Measurements from ENCODE around the gene ANO9.

Gene ANO9

DNA sequence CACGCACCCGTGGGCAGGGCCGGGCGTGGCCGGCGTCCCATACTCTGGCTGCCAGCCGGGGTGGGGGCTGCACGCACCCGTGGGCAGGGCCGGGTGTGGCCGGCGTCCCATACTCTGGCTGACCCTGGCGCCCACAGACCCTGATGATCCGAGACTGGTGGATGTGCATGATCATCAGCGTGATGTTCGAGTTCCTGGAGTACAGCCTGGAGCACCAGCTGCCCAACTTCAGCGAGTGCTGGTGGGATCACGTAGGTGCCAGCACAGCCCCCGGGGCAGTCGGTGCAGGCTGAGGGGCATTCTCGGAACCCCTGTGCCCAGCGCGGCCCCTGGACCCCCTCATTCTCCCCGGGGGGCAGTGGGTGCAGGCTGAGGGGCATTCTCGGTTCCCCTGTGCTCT, 46.3 kb upstream of the ANO9 start:
- Histone ChIP-seq H3K14ac (ENCODE audit: low read length in 2 of 2) (no peak overlapping the region), H2AK5ac (ENCODE audit: low read length, severe bottlenecking) (no peak overlapping the region), H3K4me1 (ENCODE audit: control insufficient read depth, insufficient read depth, low read depth, low read length) (peaks cover 18% of the 10 kb centered on the region), H4K8ac (ENCODE audit: low read length) (no peak overlapping the region), H3K9me3 (ENCODE audit: control insufficient read depth, low read length) (no peaks in the 10 kb centered on the region), H2BK120ac (ENCODE audit: low read depth, low read length) (no peak overlapping the region), H3K27me3 (ENCODE audit: control insufficient read depth in 1 of 2, insufficient read depth in 1 of 2, low read length in 2 of 2) (no peaks in the 10 kb centered on the region), H3K79me1 (replicated peaks; ENCODE audit: low read length, poor library complexity, severe bottlenecking) (peaks cover 29% of the 10 kb centered on the region), H3K27ac (ENCODE audit: low read length, poor library complexity, severe bottlenecking) (no peak overlapping the region), H2BK12ac (ENCODE audit: low read length in 2 of 2) (no peak overlapping the region), H2AFZ (ENCODE audit: low read depth, low read length) (no peak overlapping the region), H4K91ac (ENCODE audit: low read length) (no peak overlapping the region), H3K4me3 (ENCODE audit: insufficient read depth in 1 of 2, low read depth in 1 of 2, low read length in 2 of 2) (no peak overlapping the region), H3K4me2 (ENCODE audit: low read length, poor library complexity, severe bottlenecking) (no peak overlapping the region), H3K23ac (ENCODE audit: low read length in 2 of 2) (no peak overlapping the region), H2BK15ac (ENCODE audit: low read depth, poor library complexity, severe bottlenecking) (no peak overlapping the region), H3K9ac (ENCODE audit: low read length) (no peak overlapping the region), H3K18ac (ENCODE audit: low read depth in 1 of 2, low read length in 2 of 2) (no peak overlapping the region), H3K4ac (ENCODE audit: low read depth in 1 of 2, low read length in 2 of 2) (no peak overlapping the region), H3K36me3 (ENCODE audit: control insufficient read depth in 1 of 2, insufficient read depth in 2 of 2, low read depth in 1 of 2, low read length in 2 of 2) (peaks cover 19 to 71% of the 10 kb centered on the region in 2 experiments), H2BK5ac (ENCODE audit: low read depth, low read length, poor library complexity, severe bottlenecking) (no peak overlapping the region)
- 97% methylated on average over 25 of the region's 25 CpGs for WGBS
- DNase-seq: no peak

- no peak overlapping the region for H2AK5ac ChIP-seq (ENCODE audit: low read length, severe bottlenecking)
- H2BK12ac ChIP-seq (ENCODE audit: low read length in 2 of 2): no peak overlapping the region
- no peak overlapping the region for H4K91ac ChIP-seq (ENCODE audit: low read length)
- H3K9ac ChIP-seq (ENCODE audit: low read length): no peak overlapping the region
- no peak overlapping the region for H3K18ac ChIP-seq (ENCODE audit: low read depth in 1 of 2, low read length in 2 of 2)
- H2AFZ ChIP-seq (ENCODE audit: low read depth, low read length): no peak overlapping the region
- peaks cover 13% of the 10 kb centered on the region for H3K4me1 ChIP-seq (ENCODE audit: control insufficient read depth, insufficient read depth, low read depth, low read length)
- no peak overlapping the region for H3K4ac ChIP-seq (ENCODE audit: low read depth in 1 of 2, low read length in 2 of 2)
- 97% methylated on average over 22 of the region's 22 CpGs for WGBS
- no peak overlapping the region for H3K4me3 ChIP-seq (ENCODE audit: insufficient read depth in 1 of 2, low read depth in 1 of 2, low read length in 2 of 2)
- H3K9me3 ChIP-seq (ENCODE audit: control insufficient read depth, low read length): no peaks in the 10 kb centered on the region
- H3K23ac ChIP-seq (ENCODE audit: low read length in 2 of 2): no peak overlapping the region
- H2BK120ac ChIP-seq (ENCODE audit: low read depth, low read length): no peak overlapping the region
- no peak overlapping the region for H3K27ac ChIP-seq (ENCODE audit: low read length, poor library complexity, severe bottlenecking)
- DNase-seq: no peak
- no peak overlapping the region for H4K8ac ChIP-seq (ENCODE audit: low read length)
- no peak overlapping the region for H2BK15ac ChIP-seq (ENCODE audit: low read depth, poor library complexity, severe bottlenecking)
- H3K79me1 ChIP-seq (replicated peaks; ENCODE audit: low read length, poor library complexity, severe bottlenecking): peaks cover 29% of the 10 kb centered on the region
- no peak overlapping the region for H3K4me2 ChIP-seq (ENCODE audit: low read length, poor library complexity, severe bottlenecking)
- peaks cover 15 to 67% of the 10 kb centered on the region in 2 experiments for H3K36me3 ChIP-seq (ENCODE audit: control insufficient read depth in 1 of 2, insufficient read depth in 2 of 2, low read depth in 1 of 2, low read length in 2 of 2)
- no peak overlapping the region for H2BK5ac ChIP-seq (ENCODE audit: low read depth, low read length, poor library complexity, severe bottlenecking)
- no peaks in the 10 kb centered on the region for H3K27me3 ChIP-seq (ENCODE audit: control insufficient read depth in 1 of 2, insufficient read depth in 1 of 2, low read length in 2 of 2)
- no peak overlapping the region for H3K14ac ChIP-seq (ENCODE audit: low read length in 2 of 2)
Measured at GRCh38 chr11:487571-488021, 45.8 kb upstream of the ANO9 start.

- Histone ChIP-seq H3K23ac (ENCODE audit: low read length in 2 of 2) (no peak overlapping the region), H2AFZ (ENCODE audit: low read depth, low read length) (no peak overlapping the region), H3K27ac (ENCODE audit: low read length, poor library complexity, severe bottlenecking) (no peak overlapping the region), H3K4me2 (ENCODE audit: low read length, poor library complexity, severe bottlenecking) (no peak overlapping the region), H4K8ac (ENCODE audit: low read length) (no peak overlapping the region), H3K4ac (ENCODE audit: low read depth in 1 of 2, low read length in 2 of 2) (no peak overlapping the region), H3K27me3 (ENCODE audit: control insufficient read depth in 1 of 2, insufficient read depth in 1 of 2, low read length in 2 of 2) (no peaks in the 10 kb centered on the region), H2BK120ac (ENCODE audit: low read depth, low read length) (no peak overlapping the region), H3K18ac (ENCODE audit: low read depth in 1 of 2, low read length in 2 of 2) (no peak overlapping the region), H2BK15ac (ENCODE audit: low read depth, poor library complexity, severe bottlenecking) (no peak overlapping the region), H3K79me1 (replicated peaks; ENCODE audit: low read length, poor library complexity, severe bottlenecking) (peaks cover 29% of the 10 kb centered on the region), H3K9me3 (ENCODE audit: control insufficient read depth, low read length) (no peaks in the 10 kb centered on the region), H2BK5ac (ENCODE audit: low read depth, low read length, poor library complexity, severe bottlenecking) (no peak overlapping the region), H3K4me3 (ENCODE audit: insufficient read depth in 1 of 2, low read depth in 1 of 2, low read length in 2 of 2) (no peak overlapping the region), H3K4me1 (ENCODE audit: control insufficient read depth, insufficient read depth, low read depth, low read length) (peaks cover 11% of the 10 kb centered on the region), H3K9ac (ENCODE audit: low read length) (no peak overlapping the region), H4K91ac (ENCODE audit: low read length) (no peak overlapping the region), H3K36me3 (ENCODE audit: control insufficient read depth in 1 of 2, insufficient read depth in 2 of 2, low read depth in 1 of 2, low read length in 2 of 2) (peaks cover 15 to 63% of the 10 kb centered on the region in 2 experiments), H2BK12ac (ENCODE audit: low read length in 2 of 2) (no peak overlapping the region), H3K14ac (ENCODE audit: low read length in 2 of 2) (no peak overlapping the region), H2AK5ac (ENCODE audit: low read length, severe bottlenecking) (no peak overlapping the region)
- DNase-seq: no peak
- WGBS: 98% methylated on average over 23 of the region's 23 CpGs
Measured at GRCh38 chr11:486189-486588, 44.4 kb upstream of the ANO9 start.

GRCh38 chr11:484616-485015, 42.8 kb upstream of the ANO9 start:
- Histone ChIP-seq H3K4me2 (ENCODE audit: low read length, poor library complexity, severe bottlenecking) (no peak overlapping the region), H2AK5ac (ENCODE audit: low read length, severe bottlenecking) (no peak overlapping the region), H2BK15ac (ENCODE audit: low read depth, poor library complexity, severe bottlenecking) (no peak overlapping the region), H3K14ac (ENCODE audit: low read length in 2 of 2) (no peak overlapping the region), H3K9me3 (ENCODE audit: control insufficient read depth, low read length) (no peaks in the 10 kb centered on the region), H3K18ac (ENCODE audit: low read depth in 1 of 2, low read length in 2 of 2) (no peak overlapping the region), H2AFZ (ENCODE audit: low read depth, low read length) (no peak overlapping the region), H4K8ac (ENCODE audit: low read length) (no peak overlapping the region), H2BK5ac (ENCODE audit: low read depth, low read length, poor library complexity, severe bottlenecking) (no peak overlapping the region), H2BK120ac (ENCODE audit: low read depth, low read length) (no peak overlapping the region), H3K27me3 (ENCODE audit: control insufficient read depth in 1 of 2, insufficient read depth in 1 of 2, low read length in 2 of 2) (no peaks in the 10 kb centered on the region), H3K4ac (ENCODE audit: low read depth in 1 of 2, low read length in 2 of 2) (no peak overlapping the region), H3K23ac (ENCODE audit: low read length in 2 of 2) (no peak overlapping the region), H3K79me1 (replicated peaks; ENCODE audit: low read length, poor library complexity, severe bottlenecking) (peaks cover 28% of the 10 kb centered on the region), H2BK12ac (ENCODE audit: low read length in 2 of 2) (no peak overlapping the region), H3K36me3 (ENCODE audit: control insufficient read depth in 1 of 2, insufficient read depth in 2 of 2, low read depth in 1 of 2, low read length in 2 of 2) (peaks cover 4 to 47% of the 10 kb centered on the region in 2 experiments), H3K27ac (ENCODE audit: low read length, poor library complexity, severe bottlenecking) (no peak overlapping the region), H3K4me1 (ENCODE audit: control insufficient read depth, insufficient read depth, low read depth, low read length) (peaks cover 11% of the 10 kb centered on the region), H3K4me3 (ENCODE audit: insufficient read depth in 1 of 2, low read depth in 1 of 2, low read length in 2 of 2) (peak overlapping the region in 1 of 2 experiments; percentile 3), H4K91ac (ENCODE audit: low read length) (peak overlapping the region; percentile 73), H3K9ac (ENCODE audit: low read length) (no peak overlapping the region)
- 98% methylated on average over 38 of the region's 38 CpGs for WGBS
- DNase-seq: no peak

Measured in mesenchymal stem cell (in vitro differentiated cells and primary cell).